ENCODE measurements around the gene SHROOM3.
"Not testable (repeated sequence)": the region's sequence is repeated elsewhere in the genome, so short reads cannot be mapped to it uniquely, and the experiment has no call there.

The SHROOM3 gene

DNA sequence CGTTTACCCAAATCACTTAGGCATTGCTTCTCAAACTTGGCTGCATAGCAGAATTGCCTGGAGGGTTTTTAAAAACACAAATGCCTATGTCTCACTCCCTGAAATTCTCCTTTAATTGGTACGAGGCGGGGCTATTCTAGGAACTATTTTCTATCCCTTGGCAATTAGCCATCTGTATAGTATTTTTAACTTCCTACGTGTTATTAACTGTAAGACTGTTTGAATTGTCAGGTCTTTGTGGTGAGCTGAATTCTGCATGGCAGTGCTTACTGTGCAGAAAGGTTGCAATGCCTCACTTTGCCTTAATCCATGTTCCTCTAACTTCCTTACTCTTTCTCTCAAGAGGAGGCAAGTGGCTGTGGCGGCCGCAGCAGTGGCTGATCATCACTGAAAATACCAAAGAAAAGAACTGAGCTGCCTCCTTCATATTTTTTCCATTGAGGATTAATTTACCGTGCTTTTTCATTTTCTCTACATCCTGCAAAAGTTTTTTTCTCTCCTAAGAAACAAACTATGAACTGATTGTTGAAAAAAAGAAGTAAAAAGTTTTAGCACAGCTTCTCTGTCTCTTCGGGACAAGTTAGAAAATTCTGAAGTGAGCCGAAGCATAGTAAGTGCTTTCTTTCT is at the start of gene SHROOM3:
Gene SHROOM3 (plus strand): TSS at position 329 of the 627 bp plus-strand sequence. CDS start 824 bp downstream, outside the sequence.
- no peak for DNase-seq (ENCODE audit: low spot score)

DNA sequence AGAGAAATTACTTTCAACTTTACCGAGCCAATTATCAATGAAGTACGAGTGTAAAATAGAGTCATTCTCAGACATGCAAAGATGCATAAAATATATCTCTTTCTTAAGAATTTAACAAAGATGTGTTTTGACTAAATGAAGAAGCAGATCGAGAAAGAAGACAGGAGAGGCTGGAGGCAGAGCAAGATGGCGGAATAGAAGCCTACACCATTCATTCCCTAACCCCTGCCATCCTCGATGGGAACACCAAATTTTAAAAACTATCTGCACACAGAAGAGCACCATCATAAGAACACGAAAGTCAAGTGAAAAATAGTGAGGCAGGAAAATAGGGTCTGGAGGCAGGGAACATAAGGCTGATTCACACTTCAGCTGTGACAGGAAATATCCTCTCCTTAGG is 49.1 kb upstream of the SHROOM3 start:
- DNase-seq (ENCODE audit: low spot score), result no peak

DNA sequence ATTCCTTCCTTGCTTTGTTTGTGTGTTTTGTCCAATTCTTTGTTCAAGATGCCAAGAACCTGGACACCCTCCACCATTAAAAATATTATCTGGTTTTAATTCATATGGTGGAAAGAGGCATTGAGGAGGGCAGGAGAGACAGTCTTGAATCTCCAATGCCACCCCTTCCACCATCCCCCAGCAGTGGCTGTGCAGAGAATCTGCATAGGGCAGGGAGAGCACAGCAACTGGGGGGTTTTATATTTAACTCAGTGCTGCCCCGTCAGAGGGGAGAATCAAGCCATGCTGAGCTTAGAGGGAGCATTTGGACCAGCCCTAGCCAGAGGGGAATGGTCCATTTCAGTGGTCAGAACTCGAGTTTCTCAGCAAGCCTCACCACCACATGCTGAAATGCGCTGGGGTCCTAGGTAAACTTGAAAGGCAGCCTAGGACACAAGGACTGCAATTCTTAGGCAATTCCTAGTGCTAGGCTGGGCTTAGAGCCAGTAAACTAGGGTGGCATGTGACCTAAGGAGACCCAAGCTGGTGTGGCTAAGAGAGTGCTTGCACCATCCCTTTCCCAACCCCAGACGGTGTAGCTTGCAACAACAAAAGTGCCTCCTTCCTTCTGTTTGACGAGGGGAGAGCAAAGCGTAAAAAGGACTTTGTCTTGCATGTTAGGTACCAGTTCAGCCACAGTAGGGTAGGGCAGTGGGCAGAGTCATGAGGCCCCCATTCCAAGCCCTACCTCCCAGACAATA is 48.3 kb upstream of the SHROOM3 start:
- DNase-seq (ENCODE audit: low spot score), result no peak

DNA sequence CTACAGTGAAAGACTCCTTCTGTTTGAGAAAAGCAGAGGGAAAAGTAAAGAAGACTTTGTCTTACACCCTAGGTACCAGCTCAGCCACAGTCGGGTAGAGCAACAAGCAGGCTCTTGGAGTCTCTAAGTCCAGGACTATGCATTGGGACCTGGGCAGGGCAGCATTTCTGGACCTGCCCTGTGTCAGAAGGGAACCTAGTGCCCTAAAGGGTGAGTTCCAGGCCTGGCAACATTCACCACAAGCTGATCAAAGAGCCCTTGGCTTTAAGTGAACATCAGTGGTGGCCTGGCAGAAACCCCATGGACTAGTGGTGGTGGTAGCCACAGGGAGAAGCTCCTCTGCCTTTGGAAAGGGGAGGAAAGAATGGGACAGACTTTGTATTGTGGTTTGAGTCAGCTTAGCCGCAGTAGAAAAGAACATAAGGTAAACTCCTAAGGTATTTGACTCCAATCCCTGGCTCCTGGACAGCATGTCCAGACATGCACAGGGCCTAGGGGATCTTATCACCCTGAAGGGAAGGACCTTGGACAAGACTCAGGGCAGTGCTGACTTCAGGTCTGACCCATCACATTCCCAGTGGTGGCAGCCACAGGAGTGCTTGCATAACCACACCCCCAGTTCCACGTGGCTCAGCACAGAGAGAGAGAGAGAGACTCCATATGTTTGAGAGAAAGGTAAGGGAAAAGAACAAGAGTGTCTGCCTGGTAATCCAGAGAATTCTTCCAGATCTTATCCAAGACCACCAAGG is 46.7 kb upstream of the SHROOM3 start:
- no peak for DNase-seq (ENCODE audit: low spot score)

DNA sequence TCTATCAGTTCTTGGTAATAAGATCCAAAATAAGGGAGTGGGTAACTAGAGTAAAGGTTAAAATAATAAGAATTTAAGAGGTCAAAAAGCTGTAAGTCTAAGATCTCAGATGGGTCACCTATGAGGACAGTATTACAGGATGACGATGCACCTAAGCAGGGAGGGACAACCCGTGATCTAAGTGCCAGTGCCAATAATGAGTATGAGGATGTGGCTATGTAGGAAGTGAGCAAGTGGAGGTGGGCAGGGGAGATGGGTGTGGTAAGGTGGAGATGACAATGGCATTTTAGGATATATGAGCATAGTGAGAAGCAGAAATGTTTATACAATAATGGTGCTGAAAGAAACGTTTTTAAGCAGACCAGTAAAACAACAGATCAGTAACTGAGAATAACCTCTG is 33.4 kb upstream of the SHROOM3 start:
- no peak for DNase-seq (ENCODE audit: low spot score)

DNA sequence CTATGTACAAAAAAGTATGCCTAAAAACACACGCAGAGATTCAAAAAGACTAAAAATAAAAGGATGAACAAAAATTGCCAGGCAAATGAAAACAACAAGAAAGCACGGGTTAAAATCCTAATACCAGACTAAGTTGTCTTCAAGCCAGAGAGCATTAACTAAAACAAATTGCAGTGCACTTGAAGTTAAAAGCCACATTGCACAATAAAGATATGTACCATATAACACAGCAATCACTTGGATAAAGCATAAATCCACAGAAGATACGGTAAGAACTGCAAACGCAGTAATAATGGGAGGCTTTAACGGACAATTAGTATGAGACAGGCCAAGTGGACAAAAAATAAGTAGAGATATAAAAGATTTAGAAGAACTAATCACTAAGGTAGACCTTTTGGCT is 28.9 kb upstream of the SHROOM3 start:
- DNase-seq (ENCODE audit: low spot score), result no peak

DNA sequence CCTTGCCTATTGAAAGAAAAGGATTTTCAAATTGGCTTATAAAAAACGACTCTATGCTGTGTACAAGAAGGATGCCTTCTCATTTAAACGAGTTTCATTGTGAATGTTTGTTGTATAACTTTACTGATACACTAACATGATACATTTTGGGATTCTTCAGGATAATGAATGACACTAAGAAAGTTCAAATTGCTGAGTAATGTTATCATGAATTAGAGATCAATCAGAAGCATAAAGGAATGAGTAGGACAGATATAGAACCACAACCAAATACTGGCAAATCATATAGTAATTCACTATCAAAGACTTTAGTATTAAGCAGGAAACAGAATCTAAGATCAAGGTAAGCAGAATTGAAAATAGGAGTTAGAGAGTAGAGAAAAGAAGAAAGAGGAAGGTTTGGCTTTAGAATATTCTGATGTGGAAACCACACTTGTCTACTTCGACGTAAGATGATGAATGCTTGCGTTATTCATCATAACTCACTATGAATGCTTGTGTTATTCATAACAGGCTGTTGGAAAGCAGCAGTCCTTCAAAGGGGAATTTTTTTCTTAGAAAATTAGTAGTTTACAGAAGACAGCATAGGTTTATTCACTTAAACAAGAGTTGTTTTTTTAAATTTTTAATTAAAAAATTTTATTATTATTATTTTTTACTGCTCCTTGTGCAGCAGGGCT is 27.4 kb upstream of the SHROOM3 start:
- no peak for DNase-seq (ENCODE audit: low spot score)

DNA sequence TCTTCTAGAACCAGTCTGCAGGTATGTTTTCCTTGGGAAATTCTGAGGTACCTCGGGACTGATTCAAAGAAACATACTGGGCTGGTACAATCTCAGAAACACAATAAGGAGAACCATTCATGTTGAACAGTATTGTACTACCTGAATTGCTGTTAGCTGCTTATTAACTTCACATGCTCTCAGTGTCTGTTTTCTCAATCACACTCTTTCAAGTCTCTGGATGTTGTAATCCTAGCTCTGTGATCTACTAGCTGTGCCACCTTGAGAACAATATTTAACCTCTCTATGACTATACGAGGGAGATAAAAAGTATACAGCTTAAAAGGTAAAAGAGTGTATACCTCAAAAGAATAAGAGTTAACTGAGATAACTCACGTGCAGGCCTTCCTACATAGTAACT is 24.4 kb upstream of the SHROOM3 start:
- DNase-seq (ENCODE audit: low spot score), result no peak

DNA sequence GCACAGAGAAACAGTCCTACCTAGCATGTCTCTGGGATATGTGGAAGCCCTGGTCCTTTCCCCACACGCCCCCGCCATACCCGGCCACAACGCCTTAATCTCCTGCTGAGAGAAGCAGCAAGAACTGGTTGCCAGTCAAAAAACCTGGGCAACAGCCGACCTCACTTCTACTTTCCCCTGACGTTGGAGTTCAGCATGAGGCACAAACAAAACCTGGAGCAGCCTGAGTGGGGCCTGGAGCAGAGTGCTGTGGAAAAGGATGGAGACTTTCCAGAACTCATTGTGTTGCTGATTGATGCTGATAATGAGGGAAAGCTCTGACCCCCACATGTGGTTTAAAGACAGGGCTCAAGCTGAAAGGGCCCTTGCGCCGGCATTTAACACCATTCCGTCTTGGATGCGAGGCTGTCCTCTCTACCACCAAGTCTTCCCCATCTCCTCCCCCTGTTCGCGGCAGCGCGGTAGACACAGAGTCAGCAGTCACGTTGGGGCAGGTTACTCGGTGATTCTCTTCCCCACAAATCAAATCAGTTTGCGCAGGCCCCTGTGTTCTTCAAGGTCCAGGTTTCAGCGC is 14.8 kb upstream of the SHROOM3 start:
- no peak for DNase-seq (ENCODE audit: low spot score)

DNA sequence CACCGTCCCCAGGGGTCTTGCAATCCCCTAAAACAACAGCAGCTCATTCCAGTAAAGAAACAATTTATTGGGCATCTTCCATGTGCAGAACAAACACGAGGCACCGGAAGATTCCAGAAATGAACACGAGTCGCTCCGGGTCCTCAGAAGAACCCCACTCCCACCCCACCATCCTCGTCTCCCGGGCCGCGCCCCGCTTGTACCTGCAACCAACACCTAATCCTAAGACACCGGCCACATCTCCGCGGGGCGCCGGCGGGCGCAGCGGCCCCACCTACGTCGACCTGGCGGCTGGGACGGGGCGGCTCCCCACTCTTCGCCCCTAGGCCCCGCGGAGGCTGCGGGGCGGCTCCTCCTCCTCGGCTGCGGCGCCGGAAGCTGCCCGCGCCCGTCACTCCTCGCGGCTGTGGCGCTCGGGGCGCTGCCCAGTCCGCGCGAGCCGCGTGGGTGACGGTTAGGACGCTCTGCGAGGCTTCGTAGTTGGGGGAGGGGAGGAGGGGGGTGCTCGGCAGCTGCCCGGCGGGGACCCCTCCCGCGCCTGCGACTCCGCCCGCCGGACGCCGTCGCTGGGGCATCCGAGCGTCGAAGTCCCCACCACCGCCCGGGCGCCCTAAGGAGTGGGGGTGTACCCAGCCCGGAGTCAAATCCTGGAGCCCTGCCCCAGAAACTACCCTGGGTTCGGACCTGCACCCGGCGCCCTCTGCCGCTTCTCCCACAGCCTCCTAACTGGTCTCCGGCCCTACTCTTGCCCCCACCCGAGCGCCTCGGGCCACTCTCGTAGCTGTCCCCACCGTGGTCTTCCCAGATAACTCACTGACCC is 14.1 kb upstream of the SHROOM3 start, which contains the start of gene CCDC158:
Gene CCDC158 (minus strand): TSS at position 380 of the 820 bp plus-strand sequence. CDS start 17,934 bp downstream, outside the sequence.
- DNase-seq (ENCODE audit: low spot score), result peak; percentile 25

DNA sequence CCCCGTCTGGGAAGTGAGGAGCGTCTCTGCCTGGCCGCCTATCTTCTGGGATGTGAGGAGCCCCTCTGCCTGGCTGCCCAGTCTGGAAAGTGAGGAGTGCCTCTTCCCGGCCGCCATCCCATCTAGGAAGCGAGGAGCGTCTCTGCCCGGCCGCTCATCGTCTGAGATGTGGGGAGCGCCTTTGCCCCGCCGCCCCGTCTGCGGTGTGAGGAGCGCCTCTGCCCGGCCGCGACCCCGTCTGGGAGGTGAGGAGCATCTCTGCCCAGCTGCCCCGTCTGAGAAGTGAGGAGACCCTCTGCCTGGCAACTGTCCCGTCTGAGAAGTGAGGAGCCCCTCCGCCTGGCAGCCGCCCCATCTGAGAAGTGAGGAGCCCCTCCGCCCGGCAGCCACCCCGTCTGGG is 11.9 kb upstream of the SHROOM3 start:
- DNase-seq (ENCODE audit: low spot score), result not testable (repeated sequence)

DNA sequence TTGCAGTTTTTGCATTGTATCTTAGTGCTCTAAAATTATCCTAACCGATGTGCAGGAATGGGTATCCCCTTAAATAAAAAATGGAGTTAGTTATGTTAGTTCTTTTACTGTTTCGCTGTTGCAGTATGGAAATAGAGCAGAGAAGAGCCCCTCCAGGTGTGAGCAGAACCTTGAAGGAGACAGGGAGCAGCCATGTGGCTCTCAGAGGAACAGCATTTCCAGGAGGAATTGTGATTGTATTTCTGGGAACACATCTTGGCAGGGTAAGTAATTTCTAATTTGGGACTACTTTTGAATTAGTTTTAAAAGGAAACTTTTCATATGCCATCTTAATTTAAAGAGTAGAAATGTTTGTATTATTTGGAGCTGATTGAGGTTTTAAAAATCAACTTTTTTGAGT is 8.8 kb upstream of the SHROOM3 start:
- DNase-seq (ENCODE audit: low spot score), result no peak

DNA sequence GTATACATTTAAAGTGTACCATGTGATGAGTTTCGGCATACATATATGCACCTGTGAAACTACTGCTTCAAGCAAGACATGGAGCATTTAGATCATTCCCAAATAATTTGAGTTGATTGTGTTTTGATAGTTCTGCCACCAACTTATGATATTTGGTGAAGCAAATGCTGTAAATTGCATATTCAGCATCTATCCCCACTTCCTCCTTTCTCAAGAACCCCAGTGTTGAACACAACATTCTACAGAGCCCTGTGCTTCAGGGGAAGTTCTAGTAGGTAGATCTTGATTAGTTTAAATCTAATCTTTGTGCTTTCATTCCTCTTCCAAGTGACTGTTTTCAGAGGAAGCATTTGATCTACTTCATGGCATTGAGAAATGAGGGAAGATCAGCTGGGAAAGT is 5.4 kb upstream of the SHROOM3 start:
- DNase-seq (ENCODE audit: low spot score), result no peak

DNA sequence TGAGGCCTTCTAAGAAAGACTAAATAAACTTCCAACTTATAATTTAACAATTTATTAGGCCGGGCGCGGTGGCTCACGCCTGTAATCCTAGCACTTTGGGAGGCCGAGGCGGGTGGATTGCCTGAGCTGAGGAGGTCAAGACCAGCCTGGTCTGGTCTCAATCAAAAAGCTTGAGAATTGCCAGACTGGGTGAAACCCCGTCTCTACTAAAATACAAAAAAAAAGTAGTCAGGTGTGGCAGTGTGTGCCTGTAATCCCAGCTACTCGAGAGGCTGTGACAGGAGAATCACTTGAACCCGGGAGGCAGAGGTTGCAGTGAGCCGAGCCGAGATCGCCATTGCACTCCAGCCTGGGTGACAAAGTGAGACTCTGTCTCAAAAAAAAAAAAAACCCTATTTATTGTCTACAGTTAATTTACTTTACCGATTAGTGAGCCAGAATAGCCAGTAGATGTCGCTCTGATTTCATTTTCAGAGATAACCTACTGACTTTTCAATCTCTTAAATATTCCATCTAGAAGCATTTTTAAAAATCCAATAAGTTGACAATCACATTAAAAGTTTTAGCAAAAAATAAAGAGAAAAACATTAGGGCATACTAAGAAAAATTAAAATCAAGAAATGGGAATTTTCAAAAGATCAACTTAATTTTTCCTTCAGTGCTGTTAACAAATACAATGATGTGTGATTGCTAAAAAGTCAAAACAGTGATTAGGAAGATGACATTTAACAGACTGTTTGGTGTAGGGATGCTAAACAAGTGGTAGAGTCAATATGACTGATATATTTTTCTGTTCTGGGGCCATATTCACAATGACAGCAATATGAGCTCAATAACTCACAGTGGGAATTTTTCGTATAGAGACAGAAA is 4.3 kb upstream of the SHROOM3 start:
- DNase-seq (ENCODE audit: low spot score), result peak; percentile 42

DNA sequence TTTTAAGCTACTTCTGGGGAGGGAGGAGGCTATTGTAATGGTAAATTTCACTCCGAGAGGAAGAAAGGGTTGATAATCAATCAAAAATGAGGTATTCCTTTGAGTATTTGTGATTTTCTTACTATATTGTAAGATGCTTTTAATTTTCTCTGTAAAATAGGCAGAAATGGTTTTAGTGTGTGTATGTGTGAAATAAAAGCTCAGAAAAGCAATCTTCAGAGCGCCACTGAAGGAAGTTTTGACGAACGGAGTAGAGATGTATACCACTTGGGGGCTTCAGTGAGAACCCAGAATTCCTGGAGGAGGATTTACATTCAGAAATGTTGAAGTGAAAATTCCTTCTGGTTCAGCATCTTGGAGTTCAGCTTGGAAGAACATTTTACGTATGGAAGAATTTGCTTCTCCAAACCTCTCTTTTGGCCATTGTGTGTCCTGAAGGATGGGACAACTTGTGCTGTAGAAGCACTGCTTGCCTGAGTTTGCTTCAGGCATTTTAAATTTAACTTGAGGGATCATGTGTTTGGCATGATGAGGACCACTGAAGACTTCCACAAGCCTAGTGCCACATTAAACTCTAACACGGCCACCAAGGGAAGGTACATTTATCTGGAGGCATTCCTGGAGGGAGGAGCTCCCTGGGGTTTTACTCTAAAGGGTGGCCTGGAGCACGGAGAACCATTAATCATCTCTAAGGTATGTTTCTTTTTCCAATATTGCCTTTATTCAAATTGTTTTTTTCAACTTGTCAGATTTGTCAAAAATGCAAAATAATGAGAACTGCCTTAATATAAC is 695 bp downstream of the SHROOM3 start:
- no peak for DNase-seq (ENCODE audit: low spot score)

DNA sequence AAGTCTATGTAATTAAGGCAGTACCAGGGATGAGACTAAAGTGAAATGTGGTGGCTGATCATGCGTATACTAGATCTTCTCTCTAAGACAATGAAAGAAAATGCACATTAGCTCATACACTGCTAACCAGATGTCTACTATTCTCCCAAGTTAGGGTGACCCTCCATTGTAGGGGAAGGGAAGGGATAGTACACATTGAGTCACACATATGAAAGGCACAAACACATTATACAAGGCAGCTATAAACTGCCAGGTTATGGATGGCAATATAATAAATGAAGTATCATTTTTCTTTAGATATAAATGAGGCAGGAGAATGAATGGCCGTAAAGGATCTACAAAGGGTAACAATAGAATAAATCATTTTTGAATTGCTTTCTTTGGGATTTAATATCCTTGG is 4.5 kb downstream of the SHROOM3 start:
- no peak for DNase-seq (ENCODE audit: low spot score)

DNA sequence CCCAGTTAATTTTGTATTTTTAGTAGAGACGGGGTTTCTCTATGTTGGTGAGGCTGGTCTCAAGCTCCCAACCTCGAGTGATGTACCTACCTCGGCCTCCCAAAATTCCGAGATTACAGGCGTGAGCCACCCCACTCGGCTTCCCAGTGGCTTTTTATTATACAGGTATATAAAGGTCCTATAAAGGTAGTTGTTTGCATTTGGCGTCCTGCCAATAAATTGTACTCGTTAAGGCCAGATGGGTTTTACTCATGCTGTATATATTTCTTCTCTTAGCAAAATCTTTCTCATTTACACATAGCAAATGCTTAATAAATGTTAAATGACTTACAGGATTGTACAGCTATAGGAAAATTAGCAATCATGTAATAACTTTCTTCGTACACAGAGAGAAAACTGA is 6.9 kb downstream of the SHROOM3 start:
- no peak for DNase-seq (ENCODE audit: low spot score)

DNA sequence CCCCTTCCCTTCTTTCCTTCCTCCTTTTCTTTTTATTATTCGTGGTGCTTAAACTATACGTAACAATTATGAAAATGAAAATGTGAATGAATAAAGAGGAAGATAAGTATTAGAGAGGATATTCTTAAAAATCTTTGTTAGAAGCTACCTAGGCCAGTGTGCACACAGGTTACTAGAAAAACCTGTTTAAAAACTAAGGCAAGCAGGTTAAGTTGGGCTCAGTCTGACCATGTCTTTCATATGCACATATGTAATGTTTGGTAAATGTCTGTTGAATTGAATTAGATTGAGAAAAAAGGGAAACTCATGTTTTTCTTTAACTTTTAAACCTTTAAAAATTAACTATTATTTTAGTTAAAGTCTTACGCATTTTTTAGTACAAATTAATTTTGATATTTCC is 7.8 kb downstream of the SHROOM3 start:
- DNase-seq (ENCODE audit: low spot score), result no peak

DNA sequence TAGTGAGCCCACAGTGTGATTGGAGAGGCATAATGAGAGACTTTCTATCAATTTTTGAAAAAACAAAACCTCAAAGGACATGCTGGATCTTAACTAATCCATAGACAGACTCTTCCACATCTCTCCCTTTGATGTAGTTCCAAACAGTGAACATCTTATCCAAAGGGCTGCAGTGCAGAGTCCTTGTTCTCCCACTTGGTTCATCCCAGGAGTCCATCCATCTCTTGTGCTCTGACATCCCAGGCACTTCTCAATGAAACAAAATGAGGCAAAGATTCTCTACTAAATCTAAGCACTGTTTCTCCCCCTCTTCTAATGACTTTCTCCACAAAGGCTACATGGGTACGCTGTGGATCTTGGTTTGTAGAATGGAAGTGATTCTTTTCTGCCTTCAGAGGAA is 8.3 kb downstream of the SHROOM3 start:
- no peak for DNase-seq (ENCODE audit: low spot score)

Measured in hepatic stellate cell (primary cell).